ENCODE results near the gene PITPNM1.
"Not testable (repeated sequence)": the region's sequence is repeated elsewhere in the genome, so short reads cannot be mapped to it uniquely, and the experiment has no call there.

The PITPNM1 gene

DNA sequence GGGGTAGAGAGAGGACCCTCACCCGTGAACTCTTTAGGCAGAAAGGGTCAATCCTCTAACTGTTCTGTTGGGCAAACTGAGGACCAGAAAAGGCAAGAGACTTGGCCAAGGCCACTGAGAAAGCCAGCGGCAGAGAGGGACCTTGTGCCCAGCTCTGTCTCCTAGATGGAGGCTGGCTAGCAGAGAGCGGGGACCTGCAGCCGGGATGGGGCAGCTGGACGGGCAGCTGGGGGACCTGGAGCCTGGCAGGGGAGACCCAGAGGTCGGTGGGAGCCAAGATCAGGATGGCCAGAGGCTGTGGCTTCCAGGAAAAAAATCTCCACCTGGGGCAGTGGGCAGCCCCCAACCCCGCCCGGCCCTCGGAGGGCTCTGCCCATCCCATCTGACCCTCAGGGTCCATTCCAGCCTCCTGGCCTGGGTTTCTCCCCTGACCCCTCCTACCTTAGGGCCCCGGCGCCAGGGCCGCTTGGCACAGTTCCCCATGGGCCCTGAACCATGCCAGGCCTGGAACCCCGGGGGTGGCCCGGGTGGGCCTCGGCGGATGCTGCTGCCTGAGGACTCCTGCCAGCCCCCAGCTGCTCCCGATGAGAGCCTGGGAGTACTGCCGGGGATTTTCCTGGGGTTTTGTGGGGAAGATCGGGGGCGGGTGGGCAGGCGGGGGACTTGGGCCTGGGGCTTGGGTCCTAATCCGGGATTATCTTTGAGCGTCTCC, 17.8 kb upstream of the PITPNM1 start, which contains the start of gene CABP2:
TSS of gene CABP2 (minus strand) at position 603 of the 712 bp plus-strand sequence. CDS start at position 483, 120 bp downstream.
- no peak for DNase-seq

DNA sequence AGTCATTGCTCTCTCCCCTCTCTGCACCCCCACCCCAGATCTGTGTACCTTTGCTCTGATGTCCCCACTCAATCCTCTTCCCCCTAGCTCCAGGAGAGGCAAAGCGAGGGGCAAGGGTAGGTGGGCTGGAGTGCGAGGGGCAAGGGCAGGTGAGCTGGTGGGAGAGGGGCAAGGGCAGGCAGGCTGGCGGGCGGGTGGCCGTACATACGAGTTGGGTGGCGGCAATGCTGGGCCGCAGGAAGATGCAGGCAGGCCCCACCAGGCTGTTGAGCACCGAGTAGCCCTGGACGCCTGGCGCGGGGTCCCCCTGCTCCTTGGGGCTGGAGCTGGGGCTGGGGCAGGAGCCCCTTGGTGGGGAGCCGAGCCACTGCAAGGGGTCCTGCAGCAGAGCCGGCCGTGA, 17.2 kb upstream of the PITPNM1 start:
- no peak for DNase-seq

- DNase-seq = no peak
Measured at GRCh38 chr11:67521924-67522323, 16.8 kb upstream of the PITPNM1 start.

GRCh38 chr11:67520856-67521824, 16.0 kb upstream of the PITPNM1 start:
- no peak for DNase-seq

DNA sequence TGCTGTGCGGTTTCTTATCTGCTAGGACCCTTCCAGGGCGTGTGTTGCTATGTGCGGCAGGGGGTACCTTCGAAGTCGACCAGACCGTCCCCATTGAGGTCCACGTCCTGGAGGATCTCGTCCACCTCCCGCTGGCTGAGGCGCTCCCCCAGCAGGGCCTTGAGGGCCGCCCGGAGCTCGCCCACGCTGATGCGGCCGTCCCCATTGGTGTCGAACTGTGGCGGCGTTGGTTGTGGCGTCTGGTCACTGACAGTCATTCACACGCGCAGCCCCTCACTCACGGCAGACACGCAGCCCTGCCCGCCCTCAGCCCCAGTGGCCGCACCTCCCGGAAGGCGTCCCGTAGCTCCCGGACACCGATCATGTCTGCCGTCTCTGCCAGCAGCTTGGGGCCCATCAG, 14.6 kb upstream of the PITPNM1 start:
- no peak for DNase-seq

DNA sequence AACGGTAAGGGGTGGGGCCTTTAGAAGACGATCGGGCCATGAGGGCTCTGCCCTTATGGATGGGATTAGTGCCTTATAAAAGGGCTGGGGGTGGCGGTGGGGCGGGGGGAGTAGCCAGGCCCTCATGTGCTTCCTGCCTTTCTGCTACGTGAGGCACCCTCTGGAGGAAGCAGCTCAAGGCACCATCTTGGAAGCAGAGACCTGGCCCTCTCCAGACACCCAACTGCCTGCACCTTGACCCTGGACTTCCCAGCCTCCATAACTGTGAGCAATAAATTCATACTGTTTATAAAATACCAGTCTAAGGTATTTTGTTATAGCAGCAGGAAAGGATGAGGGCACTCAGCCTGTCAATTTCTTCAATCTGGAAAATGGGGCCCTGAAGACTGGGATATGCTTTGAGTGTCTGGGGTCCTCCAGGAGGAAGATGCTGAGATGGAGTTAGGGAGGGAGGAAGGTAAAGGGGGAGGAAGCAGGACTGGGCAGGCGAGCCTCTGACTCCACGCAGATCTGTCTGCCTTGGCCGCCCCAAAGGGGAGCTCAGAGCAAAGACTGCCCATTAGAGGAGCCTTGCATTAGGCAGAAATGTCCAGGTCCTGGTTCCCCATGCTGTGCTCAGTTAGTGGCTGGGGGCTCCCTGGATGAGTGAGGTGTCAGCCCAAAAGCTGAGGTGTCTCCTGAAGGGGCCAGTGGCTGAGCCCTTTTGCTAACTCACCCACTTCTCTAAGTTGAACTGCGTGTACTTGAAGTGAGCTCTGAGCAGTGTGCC, 12.8 kb upstream of the PITPNM1 start:
- no peak for DNase-seq

- no peak for DNase-seq
Measured at GRCh38 chr11:67516806-67517205, 11.6 kb upstream of the PITPNM1 start.

GRCh38 chr11:67514116-67514515, 9.0 kb upstream of the PITPNM1 start:
- DNase-seq = no peak

GRCh38 chr11:67511558-67511957, 6.4 kb upstream of the PITPNM1 start:
- DNase-seq = not testable (repeated sequence)

GRCh38 chr11:67510023-67510345, 4.8 kb upstream of the PITPNM1 start:
- no peak for DNase-seq

DNA sequence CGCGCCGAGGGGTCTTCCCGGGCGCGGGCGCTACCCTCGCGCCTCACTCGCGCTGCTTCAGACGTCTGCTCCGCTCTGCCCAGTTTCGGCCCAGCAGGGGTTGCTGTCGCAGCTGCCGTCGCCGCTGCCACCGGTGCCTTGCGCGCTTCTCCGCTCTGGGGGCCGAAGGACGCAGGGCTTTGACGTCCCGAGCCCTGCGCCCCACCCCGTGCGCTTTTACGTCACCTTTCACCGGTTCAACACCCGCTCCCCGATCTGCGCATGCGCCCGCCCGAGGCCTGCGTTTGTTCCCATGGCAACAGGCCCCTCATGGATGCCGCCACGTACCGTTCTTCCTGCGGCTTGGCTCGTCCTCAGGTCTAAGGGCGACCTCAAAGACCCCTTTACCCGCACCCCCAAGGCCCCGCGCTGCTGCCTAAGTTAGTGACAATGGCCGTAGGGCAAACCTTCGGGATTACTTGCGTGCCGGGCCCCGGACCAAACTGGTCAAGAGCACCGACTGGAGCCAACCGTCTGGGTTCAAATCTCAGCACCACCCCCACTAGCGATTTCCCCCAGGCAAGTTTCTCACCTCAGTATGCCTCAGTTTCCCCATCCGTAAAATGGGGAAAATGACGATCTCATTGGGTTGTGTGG, 3.4 kb upstream of the PITPNM1 start:
- DNase-seq = peak; percentile 98

- peak; percentile 98 for DNase-seq
Measured at GRCh38 chr11:67507864-67508485, 2.8 kb upstream of the PITPNM1 start, which contains the start of gene CDK2AP2. CDK2AP2 (minus strand) TSS chr11:67508162; CDS start chr11:67508082, 80 bp downstream.

DNA sequence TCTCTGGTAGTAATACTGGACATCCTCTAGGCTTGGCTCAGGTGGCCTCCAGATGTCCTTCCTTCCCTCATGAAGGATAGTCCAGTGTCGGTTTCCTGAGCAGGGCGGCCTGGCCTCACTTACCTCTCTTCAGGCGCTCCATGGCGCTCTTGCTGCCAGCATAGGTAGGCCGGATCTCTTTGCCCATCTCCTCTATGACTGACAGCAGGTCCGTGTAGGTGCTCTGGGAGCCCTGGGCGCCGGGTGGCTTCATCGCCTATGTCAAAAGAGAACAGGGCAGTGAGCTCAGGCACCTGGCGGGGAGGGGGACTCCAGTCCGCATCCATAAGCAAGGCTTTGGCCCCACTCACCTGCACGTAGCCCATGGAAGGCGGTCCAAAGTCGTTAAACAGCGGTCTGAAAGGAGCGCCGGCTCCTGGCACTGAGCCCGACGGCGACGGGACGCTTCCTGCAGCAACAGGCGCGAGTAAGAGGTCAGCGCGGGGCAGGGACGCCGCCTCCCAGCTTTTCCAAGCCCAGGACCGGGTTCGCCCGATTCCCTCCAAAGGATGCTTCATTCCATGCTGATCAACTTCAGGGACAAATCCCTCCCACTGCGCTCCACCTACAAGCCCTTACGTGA, 2.2 kb upstream of the PITPNM1 start:
- no peak for DNase-seq

DNA sequence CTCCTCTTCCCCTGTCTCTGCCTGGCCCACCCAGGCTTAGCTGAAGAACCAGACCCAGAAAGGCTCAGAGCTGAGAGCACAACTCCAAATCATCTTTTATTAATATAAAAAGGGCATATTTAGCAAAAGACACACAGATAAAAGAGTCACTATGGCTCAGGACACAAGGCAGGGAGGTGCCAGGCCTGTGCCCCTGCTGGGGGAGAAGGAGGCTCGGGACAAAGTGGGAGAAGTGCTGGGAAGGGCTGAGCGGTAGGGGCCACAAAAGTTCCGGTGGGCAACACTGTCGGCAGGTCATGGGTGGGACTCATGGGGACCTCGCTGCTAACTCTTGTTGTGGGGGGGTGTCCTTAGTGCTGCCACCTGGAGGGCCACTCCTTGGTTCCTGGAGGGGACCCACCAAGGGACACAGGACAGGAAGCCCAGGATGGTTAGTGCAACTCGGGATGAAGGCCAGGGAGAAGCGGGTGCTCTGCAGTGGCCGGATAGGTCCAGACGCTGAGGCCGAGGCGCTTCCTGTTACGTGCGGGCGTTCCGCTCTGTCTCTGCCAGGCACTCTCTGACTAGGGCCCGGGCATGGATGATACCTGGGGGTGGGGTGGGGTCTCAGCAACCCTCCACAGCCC, 1.4 kb upstream of the PITPNM1 start:
- DNase-seq = no peak

DNA sequence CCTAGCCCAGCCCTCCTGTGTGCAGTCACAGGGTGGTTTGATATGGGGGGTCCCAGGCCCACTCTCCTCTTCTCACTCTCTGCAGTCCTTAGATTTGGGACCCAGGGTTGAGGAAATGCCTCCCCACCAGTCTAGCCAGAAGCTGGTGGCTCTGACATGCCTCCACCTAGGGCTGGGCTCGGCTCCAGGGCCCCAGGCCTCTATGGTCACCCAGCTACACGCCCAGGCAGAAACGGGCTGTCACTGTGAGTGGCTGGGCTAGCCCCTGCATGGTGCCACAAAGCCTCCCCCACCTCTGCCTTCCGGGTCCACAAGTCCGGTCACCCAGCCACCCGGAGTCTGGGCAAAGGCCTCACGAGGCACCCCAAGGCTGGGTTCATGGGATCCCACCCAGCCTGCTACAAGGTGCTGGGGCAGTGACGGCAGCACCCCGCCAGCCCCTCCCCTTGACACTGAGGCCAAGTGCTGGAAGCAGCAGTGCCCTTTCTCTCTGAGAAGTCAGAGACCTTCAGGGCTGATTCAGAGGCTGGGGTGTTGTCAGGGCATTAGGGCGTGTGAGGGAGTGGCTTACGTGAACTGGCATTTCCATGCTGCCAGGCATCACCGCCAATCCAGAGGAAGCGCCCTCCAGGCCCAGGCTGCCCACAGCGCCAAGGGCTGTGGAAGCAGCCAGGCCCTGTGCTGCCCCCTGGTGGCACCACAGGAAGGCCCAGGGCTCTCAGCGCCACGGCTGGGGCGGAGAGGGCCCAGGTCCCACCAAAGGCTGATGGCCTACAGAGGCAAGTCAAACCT, 638 bp upstream of the PITPNM1 start:
- peak; percentile 92 for DNase-seq

GRCh38 chr11:67504005-67504949, 886 bp downstream of the PITPNM1 start:
- peak; percentile 61 for DNase-seq

GRCh38 chr11:67503119-67504004, 1.8 kb downstream of the PITPNM1 start:
- DNase-seq = no peak
